Body of pancreas (tissue), 4 donors: ENCODE data around the gene KNTC1. TPM values are rescaled to one million over a fixed set of nuclear protein-coding genes. Genes with fewer than 3 reads are reported as not detected.

Source experiments
- ATAC-seq: fragments of 150-250 bp; one replicate; pipeline ENCODE4 v1.9.1; 2016
- DNase-seq, 4 donors: peaks; one replicate each; pipeline ENCODE4 v3.0.0-alpha.2; 2019
- H3K27ac ChIP-seq, 4 donors: fragments of 200-600 bp; sonication (generic); 1 replicate in 3 of 4; 2 replicates in 1 of 4; pipeline versions ENCODE4 v1.5.1 to v1.6.1; 2016 to 2019; ENCODE audit warnings: mild to moderate bottlenecking in 1 of 4, mixed read lengths in 1 of 4, moderate library complexity in 1 of 4
- H3K27me3 ChIP-seq, 2 donors: fragments of 200-600 bp; sonication (generic); one replicate each; pipeline ENCODE4 v1.6.0; 2016; ENCODE audit warnings: mild to moderate bottlenecking in 1 of 2
- H3K36me3 ChIP-seq, 2 donors: fragments of 200-600 bp; sonication (generic); replicated peaks in 1 of 2; 2 replicates each; pipeline ENCODE4 v1.5.1; 2016; ENCODE audit warnings: low read depth in 2 of 2; ENCODE audit not compliant: insufficient read depth in 1 of 2
- H3K4me1 ChIP-seq: fragments of 200-600 bp; sonication (generic); one replicate; pipeline ENCODE4 v1.6.0; 2016
- H3K4me3 ChIP-seq, 2 donors: fragments of 200-600 bp; sonication (generic); 1 replicate in 1 of 2; 2 replicates in 1 of 2; pipeline ENCODE4 v1.5.1; 2016 to 2019
- H3K9me3 ChIP-seq, 3 donors: fragments of 200-600 bp; sonication (generic); 1 replicate in 2 of 3; 2 replicates in 1 of 3; pipeline ENCODE4 v1.5.1; 2016
- POLR2A ChIP-seq, 3 donors: fragments of 450-650 bp; IDR thresholded peaks; one replicate each; pipeline ENCODE4 v1.6.1; 2016; ENCODE audit warnings: antibody characterized with exemption in 3 of 3, mild to moderate bottlenecking in 2 of 3
- WGBS, 2 donors: methylation state at CpG; one replicate each; pipeline ENCODE4 v1.1.5; 2017; 5-methylcytosine and 5-hydroxymethylcytosine counted together
- intact Hi-C: fragments of 100-400 bp; cut with DNase I; formaldehyde crosslinking; loops from one replicate; pipeline ENCODE4 v1.15.1; 2023
- total RNA-seq, 2 donors: library from RNA; depleted of rRNA; stranded (reverse); fragments of >200 nt; gene quantifications; one replicate each; pipeline ENCODE4 v1.1.0, GENCODE V29; 2016
- TF ChIP-seq, protein P1 (sequence below), 7 experiments: fragments of 450-650 bp in 4 of 7; fragments of 200-600 bp in 3 of 7; sonication (generic) in 3 of 7; IDR thresholded peaks; one replicate each; pipeline ENCODE4 v1.5.1; 2016 to 2019; ENCODE audit warnings: antibody characterized with exemption in 7 of 7

Gene KNTC1
- total RNA-seq, 2 donors from 2014 or later: 6.6 to 8.3 TPM

DNA sequence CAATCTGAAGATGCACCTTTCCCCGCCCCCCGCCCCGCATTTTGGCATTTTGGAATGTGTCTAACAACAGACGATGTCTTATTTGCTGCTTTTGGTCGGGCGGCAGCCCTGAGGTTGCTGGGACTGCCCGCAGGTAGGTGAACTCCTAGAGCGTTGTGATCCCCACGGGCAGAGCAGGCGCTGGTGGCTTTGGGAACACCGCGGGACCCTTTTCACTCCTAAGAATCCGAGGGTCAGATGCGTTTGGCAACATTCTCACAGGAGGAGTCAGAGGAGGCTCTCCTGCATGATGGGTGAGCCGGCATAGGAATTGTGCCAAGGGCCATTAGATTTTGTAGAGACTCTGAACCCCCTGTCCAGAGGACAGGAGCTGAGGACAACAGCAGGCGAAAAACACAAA is 134.2 kb downstream of the KNTC1 start:
- ATAC-seq (no peak), DNase-seq (no peak)
- H3K27me3 ChIP-seq: no peaks in the 10 kb centered on the region
- H3K36me3 ChIP-seq: no peaks in the 10 kb centered on the region
- no peak overlapping the region for H3K27ac ChIP-seq
- H3K4me1 ChIP-seq: no peaks in the 10 kb centered on the region
- H3K9me3 ChIP-seq: no peaks in the 10 kb centered on the region
- TF ChIP-seq, protein P1, sequence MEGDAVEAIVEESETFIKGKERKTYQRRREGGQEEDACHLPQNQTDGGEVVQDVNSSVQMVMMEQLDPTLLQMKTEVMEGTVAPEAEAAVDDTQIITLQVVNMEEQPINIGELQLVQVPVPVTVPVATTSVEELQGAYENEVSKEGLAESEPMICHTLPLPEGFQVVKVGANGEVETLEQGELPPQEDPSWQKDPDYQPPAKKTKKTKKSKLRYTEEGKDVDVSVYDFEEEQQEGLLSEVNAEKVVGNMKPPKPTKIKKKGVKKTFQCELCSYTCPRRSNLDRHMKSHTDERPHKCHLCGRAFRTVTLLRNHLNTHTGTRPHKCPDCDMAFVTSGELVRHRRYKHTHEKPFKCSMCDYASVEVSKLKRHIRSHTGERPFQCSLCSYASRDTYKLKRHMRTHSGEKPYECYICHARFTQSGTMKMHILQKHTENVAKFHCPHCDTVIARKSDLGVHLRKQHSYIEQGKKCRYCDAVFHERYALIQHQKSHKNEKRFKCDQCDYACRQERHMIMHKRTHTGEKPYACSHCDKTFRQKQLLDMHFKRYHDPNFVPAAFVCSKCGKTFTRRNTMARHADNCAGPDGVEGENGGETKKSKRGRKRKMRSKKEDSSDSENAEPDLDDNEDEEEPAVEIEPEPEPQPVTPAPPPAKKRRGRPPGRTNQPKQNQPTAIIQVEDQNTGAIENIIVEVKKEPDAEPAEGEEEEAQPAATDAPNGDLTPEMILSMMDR (IDR thresholded peaks at IDR 0.05): no peak
- TF ChIP-seq POLR2A (IDR thresholded peaks at IDR 0.05): no peak
- WGBS, 2 donors: 71 to 94% methylated on average over 2 to 14 of the region's 16 CpGs
- intact Hi-C loops: no loop called here
- no peak overlapping the region for H3K4me3 ChIP-seq

DNA sequence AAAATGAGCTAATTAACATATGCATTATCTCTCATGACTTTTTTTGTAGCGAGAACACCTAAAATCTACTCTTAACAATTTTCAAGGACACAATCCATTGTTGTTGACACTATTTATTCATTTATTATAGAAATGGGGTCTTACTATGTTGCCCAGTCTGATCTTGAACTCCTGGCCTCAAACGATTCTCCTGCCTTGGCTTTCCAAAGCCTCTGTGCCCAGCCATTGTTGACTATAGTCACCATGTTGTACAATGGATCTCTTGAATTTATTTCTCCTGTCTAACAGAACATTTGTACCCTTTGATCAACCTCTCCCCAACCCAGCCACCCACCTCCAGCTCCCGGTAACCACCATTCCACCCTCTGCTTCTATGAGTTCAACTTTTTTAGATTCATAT is 134.9 kb downstream of the KNTC1 start:
- ATAC-seq: no peak
- whole genome bisulfite sequencing, 2 donors: 87 to 94% methylated on average over 3 of the region's 3 CpGs

DNA sequence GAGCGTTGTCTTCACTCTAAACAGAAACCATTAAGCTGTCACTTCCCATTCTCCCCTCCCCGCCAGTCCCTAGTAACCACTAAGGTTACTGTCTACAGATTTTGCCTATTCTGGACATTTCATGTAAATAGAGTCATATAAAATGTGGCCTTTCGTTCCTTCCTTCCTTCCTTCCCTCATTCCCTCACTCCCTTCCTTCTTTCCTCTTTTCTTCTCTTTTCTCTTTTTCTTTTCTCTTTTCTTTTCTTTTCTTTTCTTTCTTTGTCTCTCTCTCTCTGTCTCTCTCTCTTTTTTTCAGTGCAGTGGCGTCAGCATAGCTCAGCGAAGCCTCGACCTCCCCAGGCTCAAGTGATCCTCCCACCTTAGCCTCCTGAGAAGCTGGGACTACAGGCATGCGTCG is 138.3 kb downstream of the KNTC1 start:
- no peaks in the 10 kb centered on the region for H3K36me3 ChIP-seq
- intact Hi-C loops: no loop called here
- ATAC-seq (no peak), DNase-seq (no peak)
- H3K27me3 ChIP-seq: no peaks in the 10 kb centered on the region
- H3K9me3 ChIP-seq: no peaks in the 10 kb centered on the region
- H3K27ac ChIP-seq: no peak overlapping the region
- H3K4me3 ChIP-seq: no peak overlapping the region
- 79 to 83% methylated on average over 8 of the region's 8 CpGs for WGBS, 2 donors
- TF ChIP-seq POLR2A (IDR thresholded peaks at IDR 0.05): no peak
- TF ChIP-seq, protein P1 (IDR thresholded peaks at IDR 0.05): no peak
- H3K4me1 ChIP-seq: no peaks in the 10 kb centered on the region

More for the DNA sequence above, 134.9 kb downstream of the KNTC1 start:
- DNase-seq: no peak
- Histone ChIP-seq H3K27me3 (no peaks in the 10 kb centered on the region), H3K27ac (no peak overlapping the region), H3K36me3 (no peaks in the 10 kb centered on the region), H3K4me3 (no peak overlapping the region), H3K4me1 (no peaks in the 10 kb centered on the region), H3K9me3 (no peaks in the 10 kb centered on the region)
- TF ChIP-seq, protein P1 (IDR thresholded peaks at IDR 0.05): no peak
- no peak for TF ChIP-seq POLR2A (IDR thresholded peaks at IDR 0.05)
- intact Hi-C loops: no loop called here

DNA sequence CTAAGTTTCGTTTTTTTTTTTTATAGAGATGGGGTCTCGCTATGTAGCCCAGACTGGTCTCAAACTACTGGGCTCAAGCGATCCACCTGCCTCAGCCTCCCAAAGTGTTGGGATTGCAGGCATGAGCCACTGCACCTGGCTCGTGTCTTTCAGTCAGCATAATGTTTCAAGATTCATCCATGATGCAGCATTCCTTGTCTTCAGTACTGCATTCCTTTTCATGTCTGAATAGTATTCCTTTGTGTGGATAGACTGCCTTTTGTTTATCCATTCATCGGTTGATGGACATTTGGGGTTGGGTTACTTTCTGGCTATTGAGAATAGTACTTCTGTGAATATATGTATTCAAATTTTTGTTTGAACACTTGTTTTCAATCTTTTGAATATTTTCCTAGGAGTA is 138.7 kb downstream of the KNTC1 start:
- no peak for TF ChIP-seq POLR2A (IDR thresholded peaks at IDR 0.05)
- TF ChIP-seq, protein P1 (IDR thresholded peaks at IDR 0.05): no peak
- Histone ChIP-seq H3K27ac (no peak overlapping the region), H3K9me3 (no peaks in the 10 kb centered on the region), H3K36me3 (no peaks in the 10 kb centered on the region), H3K4me1 (no peaks in the 10 kb centered on the region), H3K27me3 (no peaks in the 10 kb centered on the region), H3K4me3 (no peak overlapping the region)
- WGBS, 2 donors: 83 to 96% methylated on average over 5 of the region's 5 CpGs
- no peak for ATAC-seq
- intact Hi-C loops: no loop called here
- no peak for DNase-seq

DNA sequence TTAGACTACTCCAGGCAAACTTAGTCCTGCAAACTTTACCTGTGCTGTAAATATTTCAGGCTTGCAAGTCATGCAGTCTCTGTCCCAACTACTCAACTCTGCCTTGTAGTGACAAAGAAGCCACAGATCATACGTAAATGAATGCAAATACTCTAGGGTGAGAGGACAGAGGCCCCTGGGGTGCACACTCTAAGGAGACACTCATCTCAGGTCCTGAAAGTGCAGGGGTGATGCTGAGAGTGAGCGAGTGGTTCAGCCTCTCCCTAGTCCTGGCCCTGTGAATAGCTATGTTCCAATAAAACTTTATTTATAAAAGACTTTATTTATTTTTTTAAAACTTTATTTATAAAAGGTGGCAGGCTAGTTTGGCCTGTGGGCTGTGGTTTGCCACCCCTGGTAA is 141.2 kb downstream of the KNTC1 start:
- 76 to 77% methylated on average over 2 of the region's 2 CpGs for WGBS, 2 donors
- H3K4me1 ChIP-seq: no peaks in the 10 kb centered on the region
- TF ChIP-seq POLR2A (IDR thresholded peaks at IDR 0.05): no peak
- TF ChIP-seq, protein P1 (IDR thresholded peaks at IDR 0.05): no peak
- H3K36me3 ChIP-seq: no peaks in the 10 kb centered on the region
- intact Hi-C loops: no loop called here
- H3K27me3 ChIP-seq: no peaks in the 10 kb centered on the region
- DNase-seq: no peak
- ATAC-seq: no peak
- no peak overlapping the region for H3K4me3 ChIP-seq
- H3K27ac ChIP-seq: no peak overlapping the region
- H3K9me3 ChIP-seq: no peaks in the 10 kb centered on the region
